Stomach (tissue), 9 donors: ENCODE measurements around the gene MUC20. TPM values are rescaled to one million over a fixed set of nuclear protein-coding genes. Genes with fewer than 3 reads are reported as not detected.

ENCODE experiments used
- DNase-seq, 2 donors: peaks; one replicate each; pipeline versions ENCODE4 v3.0.0 to v3.0.0-alpha.2; 2013 to 2019
- H3K27ac ChIP-seq, 5 donors: fragments of 200-600 bp in 4 of 5; sonication (generic) in 4 of 5; one replicate each; pipeline ENCODE4 v1.5.1; 2013 to 2019; ENCODE audit warnings: mild to moderate bottlenecking in 1 of 5, moderate library complexity in 1 of 5
- H3K27me3 ChIP-seq, 3 donors: fragments of 200-600 bp; sonication (generic); one replicate each; pipeline ENCODE4 v1.5.1; 2017 to 2019; ENCODE audit warnings: mixed run types in 1 of 3
- H3K36me3 ChIP-seq, 4 donors: fragments of 200-600 bp; sonication (generic); 1 replicate in 3 of 4; 2 replicates in 1 of 4; pipeline ENCODE4 v1.5.1; 2016 to 2019
- H3K4me1 ChIP-seq, 4 donors: fragments of 200-600 bp; sonication (generic); one replicate each; pipeline ENCODE4 v1.5.1; 2016 to 2019
- H3K4me3 ChIP-seq, 4 donors: fragments of 200-600 bp; sonication (generic) in 3 of 4; one replicate each; pipeline ENCODE4 v1.5.1; 2016 to 2019; ENCODE audit warnings: mild to moderate bottlenecking in 1 of 4
- H3K9me3 ChIP-seq, 4 donors: fragments of 200-600 bp; sonication (generic); one replicate each; pipeline ENCODE4 v1.5.1; 2016 to 2019
- EP300 ChIP-seq: sonication (generic); formaldehyde crosslinking; IDR thresholded peaks from one replicate; pipeline ENCODE4 v1.6.1; 2017; ENCODE audit warnings: antibody characterized with exemption
- POLR2A ChIP-seq, 4 donors: fragments of 450-650 bp; IDR thresholded peaks; one replicate each; pipeline ENCODE4 v1.6.1; 2016; ENCODE audit warnings: antibody characterized with exemption in 4 of 4, control low read depth in 2 of 4, mild to moderate bottlenecking in 1 of 4, moderate library complexity in 1 of 4
- POLR2AphosphoS5 ChIP-seq, 3 donors: sonication (generic); formaldehyde crosslinking; IDR thresholded peaks; one replicate each; pipeline ENCODE4 v1.6.1; 2016; ENCODE audit warnings: antibody characterized with exemption in 3 of 3
- WGBS, 5 donors: extraction: QIAGEN DNeasy Blood & Tissue Kit in 3 of 5; methylation state at CpG; one replicate each; pipeline versions ENCODE4 v1.1.5 to v1.1.7; 2013 to 2018; 5-methylcytosine and 5-hydroxymethylcytosine counted together
- intact Hi-C: fragments of 100-400 bp; cut with DNase I; formaldehyde crosslinking; loops from one replicate; pipeline ENCODE4 v1.15.1; 2023; ENCODE audit warnings: low total_unique reads
- polyA plus RNA-seq, 3 donors: library from polyadenylated mRNA; stranded (reverse); fragments of 200-250 nt; gene quantifications; one replicate each; pipeline ENCODE4 v1.2.3, GENCODE V29; 2013
- total RNA-seq, 5 donors: library from RNA; depleted of rRNA; stranded (reverse); fragments of >200 nt; gene quantifications; one replicate each; pipeline versions ENCODE4 v1.1.0 to v1.2.3, GENCODE V29; 2014 to 2016
- TF ChIP-seq, protein P1 (sequence below), 7 experiments: fragments of 450-650 bp in 4 of 7; fragments of 200-600 bp in 3 of 7; sonication (generic) in 3 of 7; IDR thresholded peaks; one replicate each; pipeline ENCODE4 v1.5.1; 2016 to 2019; ENCODE audit warnings: antibody characterized with exemption in 7 of 7, control low read depth in 2 of 7, mild to moderate bottlenecking in 1 of 7
- donor health status: healthy with polysubstance abuse.
- donor health status: Bipolar disorder and iron deficiency.
- donor health status: healthy.

The MUC20 gene
- total and polyA plus RNA-seq, 8 donors: 3.8 to 64.8 (median 17.1) TPM

GRCh38 chr3:195751560-195751959 lies 30.8 kb downstream of the MUC20 start:
- DNase-seq: no peak

DNA sequence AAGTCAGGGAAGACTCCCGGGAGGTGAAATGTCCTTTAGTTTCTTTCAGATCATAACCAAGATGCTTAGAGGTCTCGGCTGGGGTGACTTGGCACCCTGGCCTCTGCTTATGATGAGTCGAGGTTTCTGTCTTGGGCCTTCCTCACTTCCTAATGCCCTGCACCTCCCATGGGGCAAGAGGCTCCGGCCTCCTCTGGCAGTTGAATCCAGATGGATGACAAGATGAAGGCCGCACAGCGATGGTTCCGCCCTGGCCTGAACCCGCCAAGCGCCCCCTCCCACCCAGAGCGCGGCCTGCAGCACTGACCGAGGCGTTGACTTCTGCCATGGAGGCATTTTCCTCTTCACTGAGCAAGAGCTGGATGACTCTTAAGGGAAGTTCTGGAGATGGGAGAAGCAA lies 31.3 kb downstream of the MUC20 start:
- 89 to 95% (median 93%) methylated on average over 11 to 13 of the region's 13 CpGs for WGBS, 5 donors
- peaks cover 0 to 47% (median 0%) of the 10 kb centered on the region in 3 donors for H3K27me3 ChIP-seq
- intact Hi-C loops: no loop called here
- H3K9me3 ChIP-seq: no peaks in the 10 kb centered on the region
- no peak overlapping the region for H3K4me3 ChIP-seq
- TF ChIP-seq POLR2A (IDR thresholded peaks at IDR 0.05) (no peak), EP300 (no peak), POLR2AphosphoS5 (IDR thresholded peaks at IDR 0.05) (no peak)
- TF ChIP-seq, protein P1, sequence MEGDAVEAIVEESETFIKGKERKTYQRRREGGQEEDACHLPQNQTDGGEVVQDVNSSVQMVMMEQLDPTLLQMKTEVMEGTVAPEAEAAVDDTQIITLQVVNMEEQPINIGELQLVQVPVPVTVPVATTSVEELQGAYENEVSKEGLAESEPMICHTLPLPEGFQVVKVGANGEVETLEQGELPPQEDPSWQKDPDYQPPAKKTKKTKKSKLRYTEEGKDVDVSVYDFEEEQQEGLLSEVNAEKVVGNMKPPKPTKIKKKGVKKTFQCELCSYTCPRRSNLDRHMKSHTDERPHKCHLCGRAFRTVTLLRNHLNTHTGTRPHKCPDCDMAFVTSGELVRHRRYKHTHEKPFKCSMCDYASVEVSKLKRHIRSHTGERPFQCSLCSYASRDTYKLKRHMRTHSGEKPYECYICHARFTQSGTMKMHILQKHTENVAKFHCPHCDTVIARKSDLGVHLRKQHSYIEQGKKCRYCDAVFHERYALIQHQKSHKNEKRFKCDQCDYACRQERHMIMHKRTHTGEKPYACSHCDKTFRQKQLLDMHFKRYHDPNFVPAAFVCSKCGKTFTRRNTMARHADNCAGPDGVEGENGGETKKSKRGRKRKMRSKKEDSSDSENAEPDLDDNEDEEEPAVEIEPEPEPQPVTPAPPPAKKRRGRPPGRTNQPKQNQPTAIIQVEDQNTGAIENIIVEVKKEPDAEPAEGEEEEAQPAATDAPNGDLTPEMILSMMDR (IDR thresholded peaks at IDR 0.05): no peak
- H3K27ac ChIP-seq: no peak overlapping the region
- H3K36me3 ChIP-seq: no peaks in the 10 kb centered on the region
- peaks cover 0 to 13% (median 9%) of the 10 kb centered on the region in 4 donors for H3K4me1 ChIP-seq
- DNase-seq: no peak

More at GRCh38 chr3:195751560-195751959, 30.8 kb downstream of the MUC20 start:
- intact Hi-C loops: no loop called here
- H3K4me1 ChIP-seq: peaks cover 0 to 11% (median 7%) of the 10 kb centered on the region in 4 donors
- no peak overlapping the region for H3K4me3 ChIP-seq
- H3K27me3 ChIP-seq: peaks cover 0 to 43% (median 0%) of the 10 kb centered on the region in 3 donors
- no peak overlapping the region for H3K27ac ChIP-seq
- TF ChIP-seq EP300: no peak
- no peak for TF ChIP-seq POLR2AphosphoS5 (IDR thresholded peaks at IDR 0.05)
- no peak for TF ChIP-seq POLR2A (IDR thresholded peaks at IDR 0.05)
- TF ChIP-seq, protein P1 (IDR thresholded peaks at IDR 0.05): no peak
- H3K36me3 ChIP-seq: no peaks in the 10 kb centered on the region
- no peaks in the 10 kb centered on the region for H3K9me3 ChIP-seq
- 49 to 67% (median 57%) methylated on average over 7 of the region's 7 CpGs for WGBS, 5 donors

- DNase-seq: no peak
- 72 to 85% (median 75%) methylated on average over 24 to 26 of the region's 26 CpGs for WGBS, 5 donors
- no peak overlapping the region for H3K4me3 ChIP-seq
Observed at GRCh38 chr3:195752546-195753331, 32.0 kb downstream of the MUC20 start.

GRCh38 chr3:195753581-195753980 lies 32.8 kb downstream of the MUC20 start:
- DNase-seq: no peak
- peaks cover 0 to 49% (median 0%) of the 10 kb centered on the region in 3 donors for H3K27me3 ChIP-seq
- WGBS, 5 donors: 76 to 92% (median 86%) methylated on average over 14 of the region's 14 CpGs
- no peaks in the 10 kb centered on the region for H3K9me3 ChIP-seq
- no peak for TF ChIP-seq POLR2A (IDR thresholded peaks at IDR 0.05)
- TF ChIP-seq, protein P1 (IDR thresholded peaks at IDR 0.05): no peak
- no peak for TF ChIP-seq EP300
- TF ChIP-seq POLR2AphosphoS5 (IDR thresholded peaks at IDR 0.05): no peak
- H3K27ac ChIP-seq: no peak overlapping the region
- intact Hi-C loops: no loop called here
- H3K4me1 ChIP-seq: peaks cover 4 to 11% (median 8%) of the 10 kb centered on the region in 4 donors
- no peak overlapping the region for H3K4me3 ChIP-seq
- H3K36me3 ChIP-seq: no peaks in the 10 kb centered on the region

More at GRCh38 chr3:195752546-195753331, 32.0 kb downstream of the MUC20 start:
- TF ChIP-seq POLR2AphosphoS5 (IDR thresholded peaks at IDR 0.05) (no peak), EP300 (no peak), POLR2A (IDR thresholded peaks at IDR 0.05) (no peak)
- TF ChIP-seq, protein P1 (IDR thresholded peaks at IDR 0.05): no peak
- Histone ChIP-seq H3K9me3 (no peaks in the 10 kb centered on the region), H3K4me1 (peaks cover 4 to 16% (median 14%) of the 10 kb centered on the region in 4 donors), H3K27me3 (peaks cover 0 to 47% (median 0%) of the 10 kb centered on the region in 3 donors), H3K27ac (no peak overlapping the region), H3K36me3 (no peaks in the 10 kb centered on the region)
- intact Hi-C loops: no loop called here
